GDM1 (cell line): ENCODE measurements around the gene ATP2B3.

Experiments
- DNase-seq: peaks from one replicate; lab custom pipeline; 2025; lab: John Stamatoyannopoulos, UW

Gene ATP2B3

DNA sequence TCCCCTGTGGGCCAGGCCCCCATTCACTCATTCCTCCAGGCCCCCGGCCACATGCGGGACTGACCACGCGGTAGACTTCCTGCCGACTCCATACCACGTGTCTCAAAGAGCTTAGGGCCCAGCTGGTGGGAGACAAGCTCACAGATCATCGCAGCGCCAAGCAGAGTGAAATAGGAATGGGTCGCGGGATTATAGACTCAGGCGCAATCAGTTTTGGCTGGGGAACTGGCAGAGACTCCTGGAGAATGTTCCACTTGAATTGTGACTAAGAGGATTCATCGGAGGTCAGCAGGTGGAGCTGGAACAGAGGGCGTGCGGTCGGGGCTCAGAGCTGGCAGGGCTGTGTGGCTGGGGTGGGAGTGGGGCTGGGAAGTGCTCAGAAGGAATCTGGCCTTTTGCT, 15.6 kb downstream of the ATP2B3 start:
- no peak for DNase-seq

DNA sequence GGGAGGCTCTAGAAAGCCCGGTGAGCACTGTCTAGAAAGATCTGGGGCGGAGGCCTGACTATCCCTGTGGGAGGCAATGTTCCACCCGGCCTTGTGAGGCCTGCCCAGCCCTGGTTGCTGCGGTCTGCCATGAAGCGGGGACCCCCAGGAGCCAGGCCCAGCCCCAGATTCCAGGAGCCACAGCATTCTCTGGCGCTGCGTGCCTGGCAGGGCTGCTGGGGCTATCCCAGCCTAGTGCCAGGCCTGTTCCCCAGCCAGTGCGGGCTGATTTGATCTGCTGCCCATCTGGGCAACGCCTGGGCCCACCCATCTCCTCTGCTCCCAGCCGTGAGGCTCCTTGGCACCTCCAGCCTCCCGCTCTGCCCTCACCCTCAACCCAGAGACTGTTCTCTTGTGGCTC, 19.6 kb downstream of the ATP2B3 start:
- DNase-seq, result no peak

DNA sequence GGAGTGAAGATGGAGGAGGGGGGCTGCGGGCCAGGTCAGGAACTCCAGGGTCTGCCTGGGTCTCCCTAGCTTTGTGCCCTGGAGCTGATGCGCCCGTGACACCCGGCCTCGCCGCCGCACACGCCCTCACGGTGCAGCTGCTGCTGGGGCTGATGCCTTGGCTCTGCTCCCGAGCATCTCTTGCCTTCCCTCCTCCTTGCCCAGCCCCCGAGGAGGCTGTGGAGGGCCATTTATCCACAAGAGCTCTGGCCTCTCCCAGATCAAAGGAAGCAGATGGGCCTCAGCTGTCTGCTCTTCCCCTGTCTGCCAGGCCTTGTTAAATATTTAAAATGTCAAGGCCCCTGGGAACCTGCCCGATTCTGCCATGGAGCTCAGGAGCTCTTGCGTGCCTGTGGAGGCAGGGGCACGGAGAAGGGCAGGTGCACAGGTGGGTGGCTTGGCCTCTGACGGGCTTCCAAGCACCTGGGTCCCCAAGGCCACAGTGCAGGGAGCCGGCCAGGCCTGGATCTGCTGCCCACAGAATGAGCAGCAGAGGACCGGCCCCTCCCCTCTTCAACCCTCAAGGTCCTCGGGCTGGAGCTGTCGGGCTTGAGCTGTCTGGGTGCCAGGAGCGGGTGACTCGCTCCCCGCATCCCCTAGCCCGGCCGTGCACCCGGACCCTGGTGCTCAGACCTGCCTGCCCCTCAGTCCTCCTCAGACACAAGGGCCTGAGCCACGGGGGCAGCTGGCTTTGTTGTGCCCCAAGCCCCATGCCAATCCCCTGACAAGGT, 20.3 kb downstream of the ATP2B3 start:
- no peak for DNase-seq

DNA sequence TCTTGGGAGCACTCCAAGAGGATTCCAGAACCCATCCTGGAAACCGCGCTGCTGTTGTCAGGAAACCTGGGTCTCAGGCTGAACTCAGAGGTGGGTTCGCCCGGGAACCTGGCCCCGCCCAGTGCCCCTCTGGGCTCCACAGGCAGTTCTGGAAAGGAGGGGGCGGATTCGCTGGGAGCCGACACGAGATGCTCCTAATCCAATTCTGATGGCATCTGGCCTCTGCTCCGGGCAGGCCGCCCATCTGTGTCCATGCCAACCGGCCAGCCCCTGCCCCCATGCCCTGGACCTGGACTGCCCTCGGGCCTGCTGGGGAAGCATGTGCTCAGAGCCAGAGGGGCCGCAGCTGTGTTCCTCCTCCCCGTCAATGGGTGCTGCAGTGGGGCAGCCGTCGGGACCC, 21.0 kb downstream of the ATP2B3 start:
- DNase-seq, result no peak

DNA sequence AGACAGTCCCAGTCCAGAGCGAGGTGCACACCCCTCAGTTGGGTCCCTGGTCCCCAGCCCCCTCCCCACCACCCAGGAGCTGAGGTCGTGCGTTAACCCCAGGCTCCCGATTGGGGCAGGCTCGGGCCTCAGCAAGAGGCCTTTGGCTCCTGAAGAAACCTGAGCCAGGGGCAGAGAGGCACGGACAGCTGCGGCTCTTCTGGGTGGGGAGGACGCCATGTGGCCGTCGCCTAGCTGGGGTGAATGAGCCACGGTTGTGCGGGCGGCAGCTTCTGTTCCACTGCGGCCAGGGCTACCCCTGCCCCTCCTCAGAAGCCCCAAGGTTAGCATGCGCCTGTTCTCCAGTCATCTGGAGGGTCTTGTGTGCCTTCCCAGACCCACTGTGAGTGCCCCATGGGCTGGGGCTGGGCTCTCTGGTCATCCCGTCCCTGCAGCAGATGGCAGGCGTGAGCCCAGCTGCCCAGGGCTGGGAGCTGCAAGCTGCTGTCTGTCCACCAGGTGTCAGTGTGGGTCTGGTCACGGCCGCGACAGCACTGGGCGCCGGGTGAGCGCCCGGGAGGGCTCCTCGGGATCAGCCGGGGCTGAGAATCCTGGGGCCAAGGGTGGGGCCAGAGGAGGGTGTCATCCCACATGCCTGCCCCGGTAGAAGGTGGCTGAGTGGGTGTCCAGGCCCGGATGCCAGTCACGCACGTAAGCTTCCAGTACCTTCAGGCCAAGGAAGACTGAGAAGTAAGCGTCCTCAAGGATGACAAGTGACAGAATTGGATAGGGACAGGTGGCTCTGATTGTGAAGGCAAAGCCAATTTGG, 21.9 kb downstream of the ATP2B3 start:
- peak; percentile 31 for DNase-seq

DNA sequence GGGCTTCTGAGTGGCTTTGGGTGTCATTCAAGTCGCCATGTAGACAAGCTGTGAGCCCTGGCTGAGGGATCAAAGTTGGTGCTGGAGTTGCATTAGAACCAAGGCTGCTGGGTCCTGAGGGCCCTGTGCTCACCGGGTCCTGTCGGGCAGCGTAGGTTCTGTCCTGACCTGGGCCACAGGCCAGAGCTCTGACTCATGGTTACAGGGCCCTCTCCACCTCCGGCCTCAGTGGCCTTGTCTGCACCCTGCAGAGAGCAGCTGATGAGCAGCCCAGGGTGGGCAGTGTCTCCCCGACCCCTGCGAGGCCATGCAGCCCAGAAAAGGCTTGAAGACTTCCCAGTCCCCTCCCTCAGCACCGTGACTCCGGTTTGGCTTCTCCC, 22.5 kb downstream of the ATP2B3 start:
- no peak for DNase-seq

DNA sequence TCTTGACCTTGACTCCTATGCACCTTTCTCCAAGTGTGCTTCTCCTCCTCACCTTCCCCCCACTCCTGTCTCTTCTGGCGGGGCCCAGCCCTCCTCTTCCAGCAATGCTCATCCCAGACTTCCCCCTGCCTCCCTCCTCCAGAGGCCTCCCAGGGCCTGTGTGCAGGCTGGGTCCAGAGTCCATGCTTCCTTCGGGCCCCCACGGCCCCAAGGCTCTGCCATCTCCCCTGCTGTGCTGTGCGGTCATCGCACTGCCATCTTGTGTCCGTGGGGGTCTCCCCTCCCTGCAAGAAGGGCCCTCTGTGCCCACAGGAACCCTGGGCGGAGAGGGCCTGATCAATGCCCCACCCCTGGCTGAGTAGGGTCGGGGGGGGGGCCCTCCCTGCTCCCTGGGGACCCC, 27.3 kb downstream of the ATP2B3 start:
- no peak for DNase-seq

DNA sequence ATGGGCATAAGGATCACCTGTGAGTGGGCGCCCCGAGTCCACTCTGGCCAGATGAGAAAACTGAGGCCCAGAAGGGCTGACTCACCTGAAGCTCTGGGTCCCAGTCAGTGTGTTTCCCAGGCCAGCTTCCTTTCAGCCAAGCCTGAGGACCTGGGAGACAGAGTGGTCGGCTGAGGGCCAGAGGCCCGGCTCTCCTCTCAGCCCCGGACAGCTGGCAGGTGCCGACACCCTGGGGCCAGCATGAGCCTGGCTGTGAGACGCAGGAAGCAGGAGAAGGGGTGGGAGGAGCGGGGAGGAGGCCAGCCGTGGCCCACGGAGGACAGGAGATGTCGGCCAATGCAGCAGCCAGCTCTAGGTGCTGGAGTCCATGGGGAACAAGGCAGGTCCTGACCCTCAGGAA, 28.9 kb downstream of the ATP2B3 start:
- no peak for DNase-seq

DNA sequence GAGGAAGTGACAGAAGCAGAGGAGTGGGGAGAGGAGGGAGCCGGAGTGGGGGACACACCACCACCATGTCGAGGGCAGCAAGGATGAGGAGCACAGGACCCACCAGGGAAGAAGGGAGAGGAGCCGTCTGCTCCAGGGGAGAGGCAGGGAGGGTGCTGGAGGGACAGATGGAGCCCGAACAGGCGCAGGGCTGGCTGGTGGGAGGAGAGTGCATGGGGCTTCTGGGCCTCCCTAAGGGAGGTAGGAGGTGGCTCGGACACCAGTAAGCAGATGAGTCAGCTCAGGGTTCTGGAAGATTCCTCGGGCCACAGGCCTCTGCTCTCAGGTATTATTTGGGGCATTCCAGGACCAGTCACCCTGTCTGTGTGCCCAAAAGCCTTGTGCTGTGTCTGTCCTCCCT, 29.8 kb downstream of the ATP2B3 start:
- no peak for DNase-seq

DNA sequence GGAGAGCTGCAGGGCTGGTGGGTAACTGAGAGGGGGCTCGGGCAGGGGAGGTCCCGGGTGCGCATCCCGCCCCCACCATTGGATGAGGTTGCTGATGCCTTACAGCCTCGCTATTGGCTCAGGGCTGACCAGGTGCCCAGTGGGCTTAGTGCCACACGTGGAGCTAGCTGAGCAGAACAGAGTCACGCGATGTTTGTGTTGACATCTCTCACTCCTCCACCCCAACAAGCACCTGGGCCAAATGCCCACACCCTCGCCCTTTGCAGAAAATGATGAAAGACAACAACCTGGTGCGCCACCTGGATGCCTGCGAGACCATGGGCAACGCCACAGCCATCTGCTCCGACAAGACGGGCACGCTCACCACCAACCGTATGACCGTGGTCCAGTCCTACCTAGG, 31.8 kb downstream of the ATP2B3 start:
- DNase-seq, result no peak

DNA sequence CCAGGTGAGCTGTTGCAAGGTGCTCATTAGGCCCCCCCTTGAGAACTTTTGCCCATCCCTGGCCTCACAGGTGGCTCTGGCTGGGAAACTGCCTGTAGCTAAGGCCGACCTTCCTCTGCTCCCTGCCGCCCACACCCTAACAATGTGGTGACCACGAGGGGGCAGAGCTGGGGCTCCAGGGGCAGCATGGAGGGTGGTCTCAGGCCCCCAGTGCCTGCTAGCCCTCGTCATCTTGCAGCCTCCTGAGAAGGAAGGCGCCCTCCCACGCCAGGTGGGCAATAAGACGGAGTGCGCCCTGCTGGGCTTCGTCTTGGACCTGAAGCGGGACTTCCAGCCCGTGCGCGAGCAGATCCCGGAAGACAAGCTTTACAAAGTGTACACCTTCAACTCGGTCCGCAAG, 32.4 kb downstream of the ATP2B3 start:
- no peak for DNase-seq

DNA sequence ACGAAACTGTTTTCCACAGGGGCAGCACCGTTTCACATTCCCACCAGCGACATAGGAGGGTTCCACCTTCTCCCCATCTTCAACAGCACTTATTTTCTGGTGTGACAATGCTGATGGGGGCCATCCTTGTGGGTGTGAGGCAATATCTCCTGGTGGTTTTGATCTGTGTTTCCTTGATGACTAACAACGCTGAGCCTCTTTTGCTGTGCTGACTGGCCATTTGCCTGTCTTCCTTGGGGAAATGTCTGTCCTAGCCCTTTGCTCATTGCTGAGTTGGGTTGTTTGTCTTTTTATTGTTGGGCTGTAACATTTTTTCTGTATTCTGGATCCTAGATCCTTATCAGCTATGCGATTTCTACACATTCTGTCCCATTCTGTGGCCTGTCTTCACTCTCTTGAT, 33.7 kb downstream of the ATP2B3 start:
- DNase-seq, result no peak

DNA sequence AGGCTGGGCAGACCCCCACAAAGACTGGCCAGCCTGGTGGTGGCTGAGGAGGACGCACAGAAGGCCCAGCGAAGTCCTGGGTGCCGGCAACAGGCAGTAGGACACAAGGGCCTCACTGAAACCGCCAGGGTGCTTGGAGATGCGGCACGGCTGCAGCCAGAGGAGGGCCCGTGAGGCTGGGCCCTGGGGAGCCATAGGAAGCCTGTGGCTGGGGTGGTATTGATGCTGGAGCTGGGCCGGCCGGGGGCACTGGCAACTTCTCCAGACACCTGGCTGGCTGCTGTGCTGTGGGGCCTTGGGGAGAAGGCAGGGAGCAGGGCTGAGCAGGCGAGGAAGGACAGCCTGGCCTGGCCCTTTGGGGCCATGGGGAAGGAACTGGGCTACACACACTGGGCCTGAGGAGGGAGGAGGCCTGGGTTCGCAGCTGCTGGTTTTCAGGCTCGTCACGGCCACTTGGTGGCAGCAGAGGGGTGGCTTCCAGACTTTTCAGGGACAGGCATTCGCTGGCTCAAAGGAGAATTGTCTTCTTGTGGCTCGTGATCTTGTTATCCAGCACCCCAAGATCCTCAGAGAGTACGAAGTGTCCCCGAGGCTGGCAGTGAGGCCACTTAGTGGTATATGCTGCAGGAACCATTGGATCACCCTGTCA, 37.2 kb downstream of the ATP2B3 start:
- peak; percentile 49 for DNase-seq

DNA sequence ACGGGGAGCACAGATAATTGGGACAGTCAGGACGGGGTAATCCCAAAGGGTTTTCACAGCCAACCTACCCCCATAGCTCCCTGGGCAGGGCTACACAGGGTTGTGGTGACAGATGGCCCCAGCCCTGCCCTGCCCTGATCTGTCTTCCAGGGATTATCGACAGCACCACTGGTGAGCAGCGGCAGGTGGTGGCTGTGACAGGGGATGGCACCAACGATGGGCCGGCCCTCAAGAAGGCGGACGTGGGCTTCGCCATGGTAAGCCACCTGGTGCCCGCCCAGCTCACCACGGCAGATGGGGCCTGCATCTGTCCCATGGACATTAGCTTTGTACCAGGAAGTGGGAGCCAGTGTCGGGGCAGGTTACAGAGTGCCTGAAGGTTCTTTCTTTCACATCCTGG, 39.3 kb downstream of the ATP2B3 start:
- DNase-seq, result no peak

DNA sequence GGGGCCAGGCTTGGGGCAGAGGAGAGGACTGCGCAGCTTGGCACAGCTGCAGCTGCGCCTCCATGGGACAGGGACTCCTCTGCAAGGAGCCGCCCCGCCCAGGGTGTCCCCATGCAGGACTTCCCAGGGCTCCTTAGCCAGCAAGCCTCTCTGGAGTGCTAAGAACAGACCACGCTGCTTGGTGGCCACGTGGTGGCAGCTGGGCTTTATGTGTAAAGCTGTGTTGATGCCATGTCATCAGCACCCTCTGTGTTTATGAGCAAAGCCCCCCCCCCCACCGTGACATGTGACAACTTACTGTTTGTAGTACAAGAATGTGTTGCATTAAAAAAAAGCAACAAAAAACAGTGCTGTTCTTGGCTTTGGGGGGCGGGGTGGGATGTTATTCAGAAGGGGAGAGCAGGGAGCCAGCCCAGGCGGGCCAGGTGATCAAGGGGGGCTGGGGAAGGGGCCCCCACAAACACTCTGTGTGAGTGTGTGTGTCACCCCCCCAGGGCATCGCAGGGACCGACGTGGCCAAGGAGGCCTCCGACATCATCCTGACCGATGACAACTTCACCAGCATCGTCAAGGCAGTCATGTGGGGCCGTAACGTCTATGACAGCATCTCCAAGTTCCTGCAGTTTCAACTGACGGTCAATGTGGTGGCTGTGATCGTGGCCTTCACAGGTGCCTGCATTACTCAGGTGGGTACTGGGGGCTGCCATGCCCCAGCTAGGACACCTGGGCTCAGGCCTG, 40.3 kb downstream of the ATP2B3 start:
- no peak for DNase-seq

DNA sequence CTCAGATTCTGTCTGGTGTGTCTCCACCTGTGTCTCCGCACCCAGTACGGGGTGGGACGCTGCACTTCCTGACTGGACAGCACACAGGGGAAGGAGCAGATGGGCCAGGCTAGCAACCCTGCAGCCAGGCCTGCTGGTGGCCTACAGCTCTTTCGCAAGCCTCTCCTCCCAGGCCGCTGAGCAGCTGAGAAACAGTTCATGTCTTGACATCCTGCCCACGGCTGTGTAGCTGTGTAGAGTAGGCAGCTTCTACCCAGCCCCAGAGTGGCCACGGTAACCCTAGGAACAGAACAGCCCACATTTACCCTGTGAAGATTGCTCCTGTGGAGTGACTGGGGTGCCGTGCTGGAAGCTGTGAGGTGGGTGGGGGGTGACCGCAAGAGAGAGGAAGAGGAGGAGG, 42.6 kb downstream of the ATP2B3 start:
- DNase-seq, result no peak

DNA sequence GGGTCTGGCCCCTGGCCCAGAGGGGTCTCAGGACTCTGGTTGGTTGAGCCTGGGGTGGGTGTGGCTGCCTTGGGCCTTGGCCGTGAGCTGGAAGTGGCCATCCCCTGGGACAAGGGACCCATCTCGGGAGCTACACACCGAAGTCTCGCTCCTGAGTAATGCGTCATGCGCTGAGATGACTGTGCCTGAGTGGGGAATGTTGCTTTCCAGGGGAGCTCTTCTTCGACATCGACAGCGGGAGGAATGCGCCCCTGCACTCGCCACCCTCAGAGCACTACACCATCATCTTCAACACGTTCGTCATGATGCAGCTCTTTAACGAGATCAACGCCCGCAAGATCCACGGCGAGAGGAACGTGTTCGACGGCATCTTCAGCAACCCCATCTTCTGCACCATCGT, 43.0 kb downstream of the ATP2B3 start:
- DNase-seq, result no peak

DNA sequence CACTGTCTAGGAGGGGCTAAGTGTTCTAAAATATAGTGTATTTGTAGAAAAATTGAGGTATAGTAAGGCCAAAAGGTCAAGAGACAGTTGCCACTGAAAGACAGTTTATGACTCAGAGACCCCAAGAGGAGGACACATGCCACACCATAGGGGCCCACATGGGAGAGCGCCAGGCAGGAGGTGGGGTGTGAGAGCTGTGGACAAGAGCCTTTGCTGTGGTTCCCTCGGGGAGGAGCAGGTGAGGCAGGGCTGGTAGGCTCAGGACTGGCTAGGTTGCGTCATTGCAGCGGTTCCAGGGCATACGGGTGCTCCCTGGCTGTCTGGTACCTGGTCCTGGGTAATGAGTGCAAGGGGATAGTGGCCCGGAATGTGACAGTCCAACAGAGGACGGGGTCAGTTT, 43.9 kb downstream of the ATP2B3 start:
- DNase-seq, result no peak

DNA sequence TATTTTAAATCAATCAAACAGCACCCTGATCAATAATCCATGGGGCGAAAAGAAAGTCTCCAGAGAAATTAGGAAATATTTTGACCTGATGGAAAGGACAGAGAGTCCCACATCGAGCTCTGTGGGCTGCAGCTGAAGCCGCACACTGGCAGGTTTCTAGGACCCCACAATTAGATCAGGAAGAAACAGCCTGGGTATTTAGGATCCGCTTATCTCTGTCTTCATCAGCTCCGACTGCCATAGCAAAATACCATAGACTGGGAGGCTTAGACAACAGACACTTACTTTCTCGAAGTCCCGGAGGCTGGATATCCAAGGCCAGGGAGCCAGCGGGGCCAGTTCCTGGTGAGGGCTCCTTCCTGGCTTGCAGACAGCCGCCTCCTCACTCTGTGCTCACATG, 45.1 kb downstream of the ATP2B3 start:
- no peak for DNase-seq

DNA sequence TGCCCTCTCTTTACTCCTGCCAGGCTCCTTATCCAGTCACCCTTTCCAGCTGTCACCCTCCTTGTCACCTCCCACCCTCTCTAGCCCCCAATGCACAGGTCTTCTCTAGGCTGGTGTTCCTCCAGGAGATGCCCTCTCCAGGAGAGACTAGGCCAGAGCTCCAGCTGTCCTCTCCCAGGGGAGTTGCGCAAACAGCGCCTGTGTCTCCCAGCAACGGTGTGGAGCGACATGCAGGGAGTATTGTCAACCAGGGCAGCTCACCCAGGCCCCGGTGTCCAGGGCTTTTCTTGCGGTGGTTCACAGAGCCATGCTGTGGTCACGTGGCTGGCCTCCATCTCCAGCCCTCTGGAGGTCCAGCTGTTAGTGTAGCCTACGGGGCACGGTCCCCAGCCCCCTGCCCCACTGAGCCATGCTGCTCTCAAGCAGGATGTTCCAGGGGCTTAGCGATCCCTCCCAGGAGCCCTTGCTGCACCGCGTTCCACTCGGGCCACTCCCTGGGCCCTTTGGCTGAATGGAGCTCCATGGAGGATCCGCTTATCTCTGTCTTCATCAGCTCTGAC, 46.7 kb downstream of the ATP2B3 start:
- no peak for DNase-seq

DNA sequence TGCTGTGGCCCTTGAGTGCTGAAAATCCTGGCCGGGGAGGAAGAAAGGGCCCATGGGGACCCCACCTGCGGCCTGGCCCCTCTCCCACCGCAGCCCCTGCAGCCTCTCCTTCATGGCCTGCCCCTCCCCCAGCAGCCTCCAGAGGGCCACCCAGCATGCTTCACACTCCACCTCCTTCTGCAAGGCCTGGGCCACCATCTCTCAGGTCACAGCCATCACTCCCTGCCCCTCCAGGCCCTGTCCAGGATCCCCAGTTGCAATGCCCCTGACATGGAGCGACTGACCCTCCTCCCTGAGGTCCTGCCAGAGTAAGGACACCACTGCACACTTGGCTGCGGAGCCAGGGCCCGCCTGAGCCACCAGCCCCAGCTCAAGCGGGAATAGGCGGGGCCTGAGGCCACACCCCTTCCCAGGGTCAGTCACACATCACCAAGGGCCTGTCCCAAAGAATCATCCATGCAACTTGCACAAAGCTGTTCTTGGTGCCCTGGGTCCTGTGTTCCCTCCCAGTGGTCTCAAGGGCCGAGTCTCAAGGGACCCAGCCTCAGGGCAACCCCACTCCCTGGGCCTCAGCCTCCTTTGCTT, 48.6 kb downstream of the ATP2B3 start:
- no peak for DNase-seq
